GM21528 (cell line): ENCODE measurements around the gene ROR2.

Experiments used
- ATAC-seq: cut with Tn5 transposase; IDR thresholded peaks from one replicate; pipeline ENCODE4 v1.9.1; 2021; ENCODE audit warnings: mild to moderate bottlenecking, moderate library complexity; ENCODE audit not compliant: unreplicated experiment, low FRiP score

The ROR2 gene

GRCh38 chr9:91884696-91885687 is 65.0 kb downstream of the ROR2 start:
- no peak for ATAC-seq

- no peak for ATAC-seq
These were observed 65.9 kb downstream of the ROR2 start for GRCh38 chr9:91884153-91884552.

DNA sequence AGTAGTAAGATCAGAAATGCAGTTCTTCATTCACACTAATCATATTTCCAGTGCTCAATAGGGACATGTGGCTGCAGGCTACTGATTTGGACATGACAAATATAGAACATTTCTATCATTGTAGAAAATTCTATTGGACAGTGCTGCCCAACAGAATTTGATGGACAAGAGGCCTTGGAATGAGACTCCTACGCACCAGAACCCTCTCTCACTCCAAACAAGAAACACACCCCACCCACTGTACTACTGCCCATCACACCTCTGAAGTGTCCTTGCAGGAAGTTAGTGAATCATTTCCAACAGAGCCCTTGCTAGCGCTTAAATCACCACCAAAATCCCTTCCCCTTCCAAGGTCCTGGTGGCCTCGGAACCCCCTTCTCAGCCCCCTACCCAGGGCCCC is 66.5 kb downstream of the ROR2 start:
- ATAC-seq, result no peak

DNA sequence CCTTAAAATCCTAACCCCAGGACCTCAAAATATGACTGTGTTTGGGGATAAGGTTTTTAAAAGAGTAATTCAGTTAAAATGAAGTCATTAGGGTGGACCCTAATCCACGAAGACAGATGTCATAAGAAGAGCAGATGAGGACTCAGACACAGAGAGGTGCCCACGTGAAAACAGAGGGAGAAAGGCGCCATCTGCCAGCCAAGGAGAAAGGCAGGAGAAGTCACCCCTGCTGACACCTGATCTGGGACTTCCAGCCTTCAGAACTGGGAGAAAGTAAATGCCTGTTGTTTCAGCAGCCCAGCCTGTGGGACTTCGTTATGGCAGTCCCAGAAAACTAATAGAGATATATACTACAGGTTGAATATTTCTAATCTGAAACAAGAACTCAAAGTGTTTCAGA is 67.4 kb downstream of the ROR2 start:
- ATAC-seq, result no peak

DNA sequence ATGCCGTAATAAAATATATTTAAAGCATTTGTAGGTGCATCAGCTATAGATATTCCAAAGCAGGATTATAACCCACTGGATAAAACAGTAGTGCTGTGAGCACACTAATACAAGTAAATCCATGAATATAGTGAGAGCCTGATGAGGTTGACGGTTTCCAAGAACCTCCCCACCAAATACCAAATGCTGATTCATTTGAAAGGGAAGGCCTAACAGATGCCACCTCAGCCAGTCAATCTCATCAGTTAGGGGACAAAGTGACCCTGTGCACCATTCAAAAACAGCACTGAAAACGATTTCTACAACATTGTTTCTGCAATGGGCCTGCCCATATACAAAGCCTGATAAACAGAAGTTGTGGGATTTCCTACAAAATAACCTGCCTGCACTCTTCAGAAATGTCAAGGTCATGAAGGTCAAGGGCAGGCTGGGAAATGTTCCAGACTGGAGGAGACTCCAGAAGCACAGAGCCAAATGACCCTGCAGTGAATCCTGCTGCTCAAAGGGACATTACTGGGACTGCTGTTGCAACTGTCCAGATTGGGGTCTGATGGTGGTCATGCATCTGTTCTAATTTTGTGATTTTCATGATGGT is 69.6 kb downstream of the ROR2 start:
- ATAC-seq, result no peak

DNA sequence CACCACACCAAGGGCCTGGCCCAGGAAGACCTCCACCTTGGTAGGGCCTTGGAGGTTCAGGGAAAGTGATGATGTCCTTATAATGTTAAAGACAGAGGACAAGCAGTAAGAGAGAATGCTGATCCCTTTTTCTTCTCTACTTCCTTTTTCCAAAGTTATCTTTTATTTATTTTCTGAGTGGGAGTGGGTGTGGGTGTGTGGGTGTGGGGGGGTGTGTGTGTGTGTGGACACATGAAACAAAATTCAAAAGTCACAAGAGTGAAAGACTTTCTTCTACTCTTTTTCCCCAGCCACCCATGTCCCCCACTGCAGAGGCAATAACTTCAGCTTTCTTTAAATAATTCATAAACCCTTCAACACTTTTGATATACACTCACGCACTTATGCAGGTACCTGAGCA is 70.8 kb downstream of the ROR2 start:
- ATAC-seq, result no peak

DNA sequence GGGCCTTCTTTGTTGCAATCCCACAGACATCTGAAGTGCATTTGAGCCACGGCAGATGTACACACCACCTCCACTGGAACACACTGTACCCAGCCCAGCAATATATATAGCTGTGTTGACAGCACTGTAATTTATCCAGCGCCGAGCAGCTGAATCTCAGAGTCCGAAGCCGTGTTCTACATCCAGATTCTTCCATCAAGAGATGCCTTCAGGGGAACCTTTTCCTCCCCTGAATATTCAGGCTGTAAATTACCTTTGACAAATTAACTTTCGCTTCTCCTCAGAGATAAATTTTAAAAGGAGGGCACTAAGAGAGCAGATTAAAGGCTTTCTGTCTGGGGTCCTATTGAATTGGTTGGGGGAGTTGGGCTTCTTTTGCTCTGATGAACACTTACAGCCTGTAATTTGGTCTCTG is 76.4 kb downstream of the ROR2 start:
- no peak for ATAC-seq

DNA sequence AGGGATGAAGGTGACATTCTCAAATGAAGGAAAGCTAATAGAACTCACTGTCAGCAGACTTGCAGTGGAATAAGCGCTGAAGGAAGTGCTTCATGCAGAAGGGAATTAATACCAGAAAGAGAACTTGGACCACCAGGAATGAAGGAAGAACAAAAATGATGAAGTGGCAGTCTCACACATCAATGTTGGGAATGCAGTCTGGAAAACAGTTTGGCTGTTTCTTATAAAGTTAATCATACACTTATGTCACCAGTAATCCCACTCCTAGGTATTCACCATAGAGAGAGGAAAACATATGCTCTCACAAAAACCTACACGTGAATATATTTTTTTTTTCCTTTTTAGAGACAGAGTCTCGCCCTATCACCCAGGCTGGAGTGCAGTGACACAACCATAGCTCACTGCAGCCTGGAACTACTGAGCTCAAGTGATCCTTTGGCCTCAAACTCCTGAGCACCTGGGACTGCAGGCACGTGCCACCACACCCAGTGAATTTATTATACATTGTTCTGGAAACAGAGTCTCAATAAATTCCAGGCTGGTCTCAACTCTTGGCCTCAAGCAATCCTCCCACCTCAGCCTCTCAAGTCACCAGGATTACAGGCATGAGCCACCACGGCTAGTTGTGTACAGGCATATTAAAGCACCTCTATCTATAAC is 81.2 kb downstream of the ROR2 start:
- no peak for ATAC-seq

DNA sequence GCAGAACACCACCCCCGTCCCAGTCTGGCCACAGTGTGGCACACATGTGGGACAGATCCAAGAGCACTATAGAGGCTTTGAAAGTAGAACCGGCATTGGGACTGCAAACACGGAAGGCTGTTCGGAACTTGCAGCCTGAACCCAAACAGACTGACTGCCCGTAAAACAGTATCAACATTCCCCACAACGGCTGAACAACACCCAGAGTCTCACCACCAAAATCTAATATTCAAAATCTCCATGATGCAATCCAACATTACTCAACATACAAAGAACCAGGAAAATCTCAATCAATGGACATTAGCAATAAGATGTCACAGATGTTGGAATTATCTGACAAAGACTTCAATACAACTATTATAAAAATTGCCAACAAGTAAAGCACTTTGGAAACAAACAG is 82.3 kb downstream of the ROR2 start:
- ATAC-seq, result no peak

DNA sequence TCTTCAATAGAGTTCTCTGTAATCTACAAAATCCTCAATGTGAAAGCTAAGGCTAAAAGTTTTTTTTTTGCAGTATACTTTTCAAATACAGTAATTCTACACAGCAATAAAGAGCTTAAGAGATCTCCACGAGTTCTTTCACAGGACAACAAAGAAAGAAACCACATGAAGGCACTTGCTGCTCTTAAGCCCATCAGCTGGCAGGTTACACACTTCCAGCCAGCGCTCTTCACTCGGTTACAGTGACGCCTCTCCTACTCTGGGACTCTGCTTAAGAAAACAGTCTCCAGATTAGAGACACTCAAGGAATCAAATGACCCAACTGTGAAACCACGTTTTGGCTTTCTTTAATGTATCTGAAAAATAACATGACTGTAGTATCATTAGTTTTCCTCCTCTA is 85.0 kb downstream of the ROR2 start:
- ATAC-seq, result no peak

DNA sequence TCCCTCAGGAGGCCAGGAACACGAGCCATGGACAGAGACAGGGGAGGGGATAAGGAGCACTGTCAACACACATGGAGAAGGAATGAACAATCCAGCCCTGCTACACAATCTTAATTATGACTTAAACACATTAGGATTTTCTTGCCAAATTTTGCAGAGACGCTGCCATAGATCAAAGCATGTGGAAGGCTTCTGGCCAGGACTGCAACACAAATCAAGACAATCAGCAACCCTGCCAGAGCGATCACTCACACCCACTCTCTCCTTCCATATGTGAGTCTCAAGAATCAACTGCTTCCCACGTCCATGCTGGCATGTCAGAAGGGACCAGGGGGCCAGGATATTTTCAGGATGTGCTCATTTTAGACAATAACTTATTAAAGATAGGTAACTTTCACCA is 85.6 kb downstream of the ROR2 start:
- no peak for ATAC-seq

DNA sequence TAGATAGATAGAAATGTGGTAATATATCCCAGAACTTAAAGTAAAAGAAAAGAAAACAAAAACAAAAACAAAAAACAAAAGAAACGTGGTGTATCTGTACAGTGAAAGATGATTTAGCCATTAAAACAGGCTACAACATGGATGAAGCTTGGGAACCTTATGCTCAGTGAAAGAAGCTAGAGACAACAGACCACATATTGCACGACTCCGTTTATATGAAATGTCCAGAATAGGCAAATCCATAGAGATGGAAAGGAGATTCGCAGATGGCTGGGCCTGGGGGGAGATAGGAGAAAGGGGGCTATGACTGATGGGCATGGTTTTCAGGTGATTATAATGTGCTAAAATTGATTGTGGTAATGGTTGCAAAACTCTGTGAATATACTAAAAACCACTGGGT is 86.6 kb downstream of the ROR2 start:
- ATAC-seq, result no peak

DNA sequence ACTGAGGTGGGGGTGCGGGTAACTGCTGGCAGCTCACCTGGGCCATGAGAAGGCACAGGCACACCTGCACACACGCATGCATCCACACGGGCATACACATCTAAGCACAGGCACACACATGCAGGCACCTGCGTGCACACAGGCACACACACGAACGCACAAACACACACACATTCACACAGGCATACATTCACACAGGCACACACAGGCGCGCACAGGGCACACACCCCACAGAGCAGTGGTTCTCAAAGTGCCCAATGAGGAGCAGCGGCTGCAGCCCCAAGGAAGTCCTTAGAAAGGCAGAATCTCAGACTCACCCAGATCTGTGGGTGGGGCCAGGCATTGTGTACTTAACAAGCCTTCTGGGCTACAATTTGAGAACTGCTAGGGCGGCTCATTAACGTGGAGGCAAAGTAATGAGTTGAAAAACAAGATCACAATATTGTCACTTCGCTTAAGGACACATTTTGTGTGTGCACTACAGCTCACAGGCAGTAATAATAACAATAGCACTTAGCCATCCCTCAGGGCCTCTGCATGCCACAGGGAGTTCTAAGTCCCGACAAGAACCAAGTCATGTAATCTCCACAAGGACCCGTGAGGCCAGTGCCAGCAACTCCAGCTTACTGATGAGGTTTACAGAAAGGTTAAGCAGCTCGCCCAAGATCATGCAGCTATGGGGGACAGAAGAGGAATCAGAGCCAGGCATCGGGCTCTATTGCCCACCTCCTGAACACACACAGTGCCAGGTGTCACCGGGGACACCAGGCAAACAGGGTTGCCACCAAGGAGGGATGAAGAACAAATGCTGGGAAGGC is 91.6 kb downstream of the ROR2 start:
- ATAC-seq, result no peak

GRCh38 chr9:91857291-91858212 is 92.5 kb downstream of the ROR2 start:
- ATAC-seq, result no peak

- no peak for ATAC-seq
These were observed 93.6 kb downstream of the ROR2 start for GRCh38 chr9:91856419-91856818.

DNA sequence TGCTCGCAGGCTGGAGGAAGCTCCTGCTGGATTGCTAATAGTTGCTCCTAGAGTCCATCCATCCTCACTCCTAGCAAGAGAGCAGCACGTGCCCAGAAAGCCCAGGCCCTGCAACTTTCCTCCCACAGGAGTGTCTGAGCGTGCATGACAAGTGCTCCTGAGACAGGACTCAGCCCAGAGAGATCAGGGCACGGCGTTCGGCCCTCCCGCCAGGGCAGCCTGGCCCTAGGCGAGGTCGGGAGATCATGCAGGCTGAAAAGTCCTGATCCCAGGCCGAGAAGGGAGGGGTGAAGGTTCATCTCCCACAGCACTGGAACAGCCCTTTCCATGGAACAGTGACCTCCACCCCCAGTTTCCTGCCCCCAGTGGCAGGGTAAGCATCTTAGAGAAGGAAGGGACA is 94.8 kb downstream of the ROR2 start:
- ATAC-seq, result no peak

DNA sequence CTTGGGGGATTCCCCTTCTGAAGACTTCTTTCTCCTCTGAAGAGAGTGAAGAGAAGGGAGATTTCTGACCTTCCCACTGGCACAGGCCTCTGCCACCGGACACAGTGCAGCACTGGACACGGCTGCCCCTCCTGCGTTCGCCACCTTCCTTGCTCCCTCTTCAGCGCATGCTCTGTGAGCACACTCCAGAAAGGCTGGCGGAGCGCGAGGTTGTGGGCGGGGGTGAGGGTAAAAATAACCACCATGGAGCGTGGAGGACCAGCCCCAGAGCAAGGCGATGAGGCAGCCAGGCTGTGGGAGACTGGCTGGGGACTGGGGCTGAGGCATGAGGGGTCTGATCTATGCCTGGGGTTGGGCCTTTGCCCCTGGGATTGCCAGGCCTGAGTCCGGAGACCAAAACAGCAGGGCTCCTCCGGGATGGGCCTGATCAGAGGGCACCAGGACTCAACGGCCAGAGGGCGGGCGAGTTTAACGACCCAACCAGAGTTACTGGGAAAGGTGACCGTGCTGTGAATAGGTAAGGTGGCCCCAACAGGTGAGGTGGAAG is 97.2 kb downstream of the ROR2 start:
- no peak for ATAC-seq

- ATAC-seq, result no peak
These were observed 100.3 kb downstream of the ROR2 start for GRCh38 chr9:91849694-91850093.

DNA sequence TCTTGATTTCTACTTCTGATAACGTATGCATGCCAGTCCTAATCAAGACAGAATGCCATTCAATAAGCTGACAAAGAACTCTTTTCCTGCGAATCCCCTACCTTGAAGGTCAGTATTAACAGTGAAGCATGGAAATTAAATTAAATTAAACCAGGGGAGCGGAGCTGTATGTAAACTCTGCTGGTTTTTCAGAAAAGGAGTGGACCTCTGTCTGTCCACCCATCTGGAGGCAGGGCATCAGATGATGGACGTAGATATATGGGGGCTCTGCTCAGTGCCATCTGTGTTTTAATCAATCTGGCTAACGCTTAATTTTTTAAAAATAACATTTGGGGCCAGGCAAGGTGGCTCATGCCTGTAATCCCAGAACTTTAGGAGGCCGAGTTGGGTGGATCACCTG is 101.9 kb downstream of the ROR2 start:
- ATAC-seq, result no peak
